ENCODE measurements around the gene GNG2.
A peak's percentile ranks its signal among the peaks of the same experiment; 100 is the strongest.

Gene GNG2

GRCh38 chr14:52013984-52014600 lies 153.7 kb downstream of the GNG2 start:
- H3K36me3 ChIP-seq (ENCODE audit: control insufficient read depth, insufficient read depth, low read length, severe bottlenecking), result peaks cover 84% of the 10 kb centered on the region
- peaks cover 44% of the 10 kb centered on the region for H3K4me1 ChIP-seq (ENCODE audit: control insufficient read depth, insufficient read depth, low read length)
- no peak overlapping the region for H3K4me3 ChIP-seq (ENCODE audit: low read length)
- no peaks in the 10 kb centered on the region for H3K9me3 ChIP-seq (ENCODE audit: control insufficient read depth, low read length)
- H3K9ac ChIP-seq (ENCODE audit: low read length), result no peak overlapping the region
- no peaks in the 10 kb centered on the region for H3K27me3 ChIP-seq (replicated peaks; ENCODE audit: control insufficient read depth, insufficient read depth, low read length)
- DNase-seq (ENCODE audit: low read depth), result no peak

- Histone ChIP-seq H3K27me3 (replicated peaks; ENCODE audit: control insufficient read depth, insufficient read depth, low read length) (no peaks in the 10 kb centered on the region), H3K9me3 (ENCODE audit: control insufficient read depth, low read length) (no peaks in the 10 kb centered on the region), H3K9ac (ENCODE audit: low read length) (no peak overlapping the region), H3K4me3 (ENCODE audit: low read length) (no peak overlapping the region), H3K4me1 (ENCODE audit: control insufficient read depth, insufficient read depth, low read length) (peaks cover 44% of the 10 kb centered on the region), H3K36me3 (ENCODE audit: control insufficient read depth, insufficient read depth, low read length, severe bottlenecking) (peaks cover 84% of the 10 kb centered on the region)
- no peak for DNase-seq (ENCODE audit: low read depth)
These were observed 154.3 kb downstream of the GNG2 start for GRCh38 chr14:52014601-52015267.

- Histone ChIP-seq H3K4me3 (ENCODE audit: low read length) (no peak overlapping the region), H3K36me3 (ENCODE audit: control insufficient read depth, insufficient read depth, low read length, severe bottlenecking) (peaks cover 84% of the 10 kb centered on the region), H3K9ac (ENCODE audit: low read length) (no peak overlapping the region), H3K4me1 (ENCODE audit: control insufficient read depth, insufficient read depth, low read length) (peaks cover 44% of the 10 kb centered on the region), H3K27me3 (replicated peaks; ENCODE audit: control insufficient read depth, insufficient read depth, low read length) (no peaks in the 10 kb centered on the region), H3K9me3 (ENCODE audit: control insufficient read depth, low read length) (no peaks in the 10 kb centered on the region)
- DNase-seq (ENCODE audit: low read depth), result no peak
These were observed 155.1 kb downstream of the GNG2 start for GRCh38 chr14:52015411-52016030.

- Histone ChIP-seq H3K27me3 (replicated peaks; ENCODE audit: control insufficient read depth, insufficient read depth, low read length) (no peaks in the 10 kb centered on the region), H3K4me3 (ENCODE audit: low read length) (no peak overlapping the region), H3K9ac (ENCODE audit: low read length) (no peak overlapping the region), H3K4me1 (ENCODE audit: control insufficient read depth, insufficient read depth, low read length) (peaks cover 35% of the 10 kb centered on the region), H3K9me3 (ENCODE audit: control insufficient read depth, low read length) (no peaks in the 10 kb centered on the region), H3K36me3 (ENCODE audit: control insufficient read depth, insufficient read depth, low read length, severe bottlenecking) (peaks cover 67% of the 10 kb centered on the region)
- peak; percentile 84 for DNase-seq (ENCODE audit: low read depth)
These were observed 157.8 kb downstream of the GNG2 start for GRCh38 chr14:52018252-52018651.

GRCh38 chr14:52018970-52019369 lies 158.6 kb downstream of the GNG2 start:
- Histone ChIP-seq H3K36me3 (ENCODE audit: control insufficient read depth, insufficient read depth, low read length, severe bottlenecking) (peaks cover 60% of the 10 kb centered on the region), H3K4me3 (ENCODE audit: low read length) (no peak overlapping the region), H3K27me3 (replicated peaks; ENCODE audit: control insufficient read depth, insufficient read depth, low read length) (no peaks in the 10 kb centered on the region), H3K9me3 (ENCODE audit: control insufficient read depth, low read length) (no peaks in the 10 kb centered on the region), H3K9ac (ENCODE audit: low read length) (no peak overlapping the region), H3K4me1 (ENCODE audit: control insufficient read depth, insufficient read depth, low read length) (peaks cover 35% of the 10 kb centered on the region)
- DNase-seq (ENCODE audit: low read depth), result no peak
